NCI-H146 (cell line): Measurements from ENCODE around the gene RMI2.
"Not testable (repeated sequence)": the region's sequence is repeated elsewhere in the genome, so short reads cannot be mapped to it uniquely, and the experiment has no call there.

Experiments used
- DNase-seq: peaks from one replicate; lab custom pipeline; 2025; lab: John Stamatoyannopoulos, UW

RMI2 gene

GRCh38 chr16:11354733-11355574, 9.7 kb downstream of the RMI2 start:
- DNase-seq, result no peak

GRCh38 chr16:11355862-11356261, 10.6 kb downstream of the RMI2 start:
- no peak for DNase-seq

GRCh38 chr16:11356573-11357331, 11.5 kb downstream of the RMI2 start:
- peak; percentile 63 for DNase-seq

- no peak for DNase-seq
Observed at GRCh38 chr16:11358531-11358930, 13.3 kb downstream of the RMI2 start.

GRCh38 chr16:11359370-11359769, 14.1 kb downstream of the RMI2 start:
- DNase-seq, result no peak

GRCh38 chr16:11360641-11361373, 15.5 kb downstream of the RMI2 start:
- no peak for DNase-seq

- DNase-seq, result no peak
Observed at GRCh38 chr16:11361701-11362451, 16.6 kb downstream of the RMI2 start.

GRCh38 chr16:11363927-11364258, 18.6 kb downstream of the RMI2 start:
- DNase-seq, result no peak

GRCh38 chr16:11367483-11367906, 22.2 kb downstream of the RMI2 start:
- no peak for DNase-seq

GRCh38 chr16:11370084-11370931, 25.0 kb downstream of the RMI2 start:
- DNase-seq, result no peak

GRCh38 chr16:11370932-11371279, 25.6 kb downstream of the RMI2 start:
- DNase-seq, result not testable (repeated sequence)

- DNase-seq, result no peak
Observed at GRCh38 chr16:11372073-11372828, 27.0 kb downstream of the RMI2 start.

- no peak for DNase-seq
Observed at GRCh38 chr16:11372829-11373306, 27.6 kb downstream of the RMI2 start.

- DNase-seq, result no peak
Observed at GRCh38 chr16:11374255-11374654, 29.0 kb downstream of the RMI2 start.

GRCh38 chr16:11377154-11377553, 31.9 kb downstream of the RMI2 start:
- no peak for DNase-seq

- not testable (repeated sequence) for DNase-seq
Observed at GRCh38 chr16:11378951-11379350, 33.7 kb downstream of the RMI2 start.

- DNase-seq, result no peak
Observed at GRCh38 chr16:11379420-11379819, 34.2 kb downstream of the RMI2 start.

- DNase-seq, result no peak
Observed at GRCh38 chr16:11380836-11381235, 35.6 kb downstream of the RMI2 start.

GRCh38 chr16:11383481-11384183, 38.4 kb downstream of the RMI2 start:
- peak; percentile 49 for DNase-seq
